HFFc6 (cell line): ENCODE measurements around the gene ARHGAP28. TPM values are rescaled to one million over a fixed set of nuclear protein-coding genes. Genes with fewer than 3 reads are reported as not detected.

Source experiments
- DNase-seq: peaks from one replicate; pipeline ENCODE4 v3.0.0-alpha.2; 2018
- H3K27ac Mint-ChIP-seq: 2 replicates; pipeline ENCODE4 v1.8.0; 2020; ENCODE audit warnings: mild to moderate bottlenecking, mixed read lengths
- H3K27me3 Mint-ChIP-seq: 2 replicates; pipeline ENCODE4 v1.8.0; 2021; ENCODE audit warnings: mild to moderate bottlenecking, moderate library complexity, mixed read lengths; ENCODE audit not compliant: insufficient read depth
- H3K36me3 Mint-ChIP-seq: 2 replicates; pipeline ENCODE4 v1.8.0; 2021; ENCODE audit warnings: low read depth, mixed read lengths
- H3K4me1 Mint-ChIP-seq: 2 replicates; pipeline ENCODE4 v1.8.0; 2020; ENCODE audit warnings: low read depth, mixed read lengths
- H3K4me3 Mint-ChIP-seq: 2 replicates; pipeline ENCODE4 v1.8.0; 2020; ENCODE audit warnings: mild to moderate bottlenecking, moderate library complexity, mixed read lengths
- H3K9me3 Mint-ChIP-seq: 2 replicates; pipeline ENCODE4 v1.8.0; 2020; ENCODE audit warnings: mild to moderate bottlenecking, mixed read lengths
- total RNA-seq, 6 experiments: library from RNA; stranded (reverse); fragmentation: NEBNext Ultra II Directional; extraction: Animal tissue kit (Norgen Biotek cat#: 25700); gene quantifications; 2 replicates in 1 of 6; 3 replicates in 5 of 6; pipeline ENCODE4 v1.2.3, GENCODE V29; 2021
- TF ChIP-seq, protein P1 (sequence below): fragments of 200-600 bp; sonication (generic); IDR thresholded peaks from 2 replicates; pipeline ENCODE4 v1.5.0; 2021; ENCODE audit warnings: antibody characterized with exemption, mild to moderate bottlenecking

The ARHGAP28 gene
- total RNA-seq, 6 experiments from 2014 or later, result 0.05 to 0.97 (median 0.39) TPM; not detected in 1

DNA sequence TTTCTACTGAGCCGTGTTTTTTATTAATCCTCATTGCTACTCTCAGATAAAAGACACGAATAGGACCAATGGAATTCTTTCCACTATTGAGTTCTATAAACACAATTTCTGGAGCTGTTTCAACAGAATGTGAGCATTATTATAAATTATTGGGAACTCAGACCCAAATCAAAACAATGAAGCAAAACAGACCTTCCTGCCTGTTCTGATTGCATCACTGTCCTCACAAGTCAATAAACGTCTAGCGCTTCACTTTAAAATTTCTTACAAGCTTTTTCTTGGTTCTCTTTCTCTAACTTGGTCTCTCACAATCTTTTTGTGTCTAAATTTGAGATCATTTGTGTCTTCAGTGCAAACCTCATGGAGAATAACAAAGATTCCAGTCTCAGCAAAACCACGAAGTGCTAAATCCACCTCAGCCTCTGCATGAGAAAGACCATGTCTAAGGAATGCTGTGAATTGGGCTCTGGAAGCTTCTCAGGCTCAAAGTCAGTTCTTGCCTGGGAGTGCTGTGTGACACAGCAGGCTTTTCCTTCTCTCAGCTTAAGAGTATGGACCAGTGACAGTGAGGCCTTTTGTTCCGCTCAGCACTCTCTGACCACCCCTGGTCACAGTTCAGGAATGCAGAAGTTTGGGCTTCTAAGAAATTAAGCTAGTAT is 22.8 kb downstream of the ARHGAP28 start:
- H3K27ac Mint-ChIP-seq, result peak overlapping the region; percentile 26; the same call in 1 of the 2 replicates

GRCh38 chr18:6755107-6755506 is 25.6 kb downstream of the ARHGAP28 start:
- H3K27ac Mint-ChIP-seq, result no peak overlapping the region
- TF ChIP-seq, protein P1, sequence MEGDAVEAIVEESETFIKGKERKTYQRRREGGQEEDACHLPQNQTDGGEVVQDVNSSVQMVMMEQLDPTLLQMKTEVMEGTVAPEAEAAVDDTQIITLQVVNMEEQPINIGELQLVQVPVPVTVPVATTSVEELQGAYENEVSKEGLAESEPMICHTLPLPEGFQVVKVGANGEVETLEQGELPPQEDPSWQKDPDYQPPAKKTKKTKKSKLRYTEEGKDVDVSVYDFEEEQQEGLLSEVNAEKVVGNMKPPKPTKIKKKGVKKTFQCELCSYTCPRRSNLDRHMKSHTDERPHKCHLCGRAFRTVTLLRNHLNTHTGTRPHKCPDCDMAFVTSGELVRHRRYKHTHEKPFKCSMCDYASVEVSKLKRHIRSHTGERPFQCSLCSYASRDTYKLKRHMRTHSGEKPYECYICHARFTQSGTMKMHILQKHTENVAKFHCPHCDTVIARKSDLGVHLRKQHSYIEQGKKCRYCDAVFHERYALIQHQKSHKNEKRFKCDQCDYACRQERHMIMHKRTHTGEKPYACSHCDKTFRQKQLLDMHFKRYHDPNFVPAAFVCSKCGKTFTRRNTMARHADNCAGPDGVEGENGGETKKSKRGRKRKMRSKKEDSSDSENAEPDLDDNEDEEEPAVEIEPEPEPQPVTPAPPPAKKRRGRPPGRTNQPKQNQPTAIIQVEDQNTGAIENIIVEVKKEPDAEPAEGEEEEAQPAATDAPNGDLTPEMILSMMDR, result no peak
- no peak overlapping the region for H3K4me3 Mint-ChIP-seq
- no peaks in the 10 kb centered on the region for H3K36me3 Mint-ChIP-seq
- peaks cover 4% of the 10 kb centered on the region for H3K9me3 Mint-ChIP-seq
- no peaks in the 10 kb centered on the region; the same call in 1 of the 2 replicates for H3K27me3 Mint-ChIP-seq
- no peak for DNase-seq
- no peaks in the 10 kb centered on the region; the same call in 1 of the 2 replicates for H3K4me1 Mint-ChIP-seq

More for the DNA sequence above, 22.8 kb downstream of the ARHGAP28 start:
- DNase-seq, result peak; percentile 4
- Mint-ChIP-seq H3K36me3 (no peaks in the 10 kb centered on the region), H3K27me3 (no peaks in the 10 kb centered on the region; the same call in none of the 2 replicates), H3K4me3 (no peak overlapping the region; the same call in 1 of the 2 replicates), H3K4me1 (no peaks in the 10 kb centered on the region; the same call in 1 of the 2 replicates), H3K9me3 (peaks cover 10% of the 10 kb centered on the region)
- TF ChIP-seq, protein P1, result no peak

- H3K27ac Mint-ChIP-seq, result no peak overlapping the region
- no peaks in the 10 kb centered on the region for H3K36me3 Mint-ChIP-seq
- peak; percentile 15 for DNase-seq
Observed at GRCh38 chr18:6757931-6758330, 28.4 kb downstream of the ARHGAP28 start.

GRCh38 chr18:6759579-6759978 is 30.1 kb downstream of the ARHGAP28 start:
- H3K36me3 Mint-ChIP-seq, result no peaks in the 10 kb centered on the region
- H3K4me3 Mint-ChIP-seq, result no peak overlapping the region
- H3K4me1 Mint-ChIP-seq, result no peaks in the 10 kb centered on the region
- H3K9me3 Mint-ChIP-seq, result peaks cover 7% of the 10 kb centered on the region; the same call in 1 of the 2 replicates
- H3K27me3 Mint-ChIP-seq, result no peaks in the 10 kb centered on the region; the same call in 1 of the 2 replicates
- no peak for DNase-seq
- TF ChIP-seq, protein P1, result no peak
- H3K27ac Mint-ChIP-seq, result no peak overlapping the region

More at GRCh38 chr18:6757931-6758330, 28.4 kb downstream of the ARHGAP28 start:
- Mint-ChIP-seq H3K4me1 (no peaks in the 10 kb centered on the region), H3K27me3 (no peaks in the 10 kb centered on the region; the same call in 1 of the 2 replicates), H3K9me3 (peaks cover 8% of the 10 kb centered on the region; the same call in 1 of the 2 replicates), H3K4me3 (no peak overlapping the region)
- TF ChIP-seq, protein P1, result no peak

DNA sequence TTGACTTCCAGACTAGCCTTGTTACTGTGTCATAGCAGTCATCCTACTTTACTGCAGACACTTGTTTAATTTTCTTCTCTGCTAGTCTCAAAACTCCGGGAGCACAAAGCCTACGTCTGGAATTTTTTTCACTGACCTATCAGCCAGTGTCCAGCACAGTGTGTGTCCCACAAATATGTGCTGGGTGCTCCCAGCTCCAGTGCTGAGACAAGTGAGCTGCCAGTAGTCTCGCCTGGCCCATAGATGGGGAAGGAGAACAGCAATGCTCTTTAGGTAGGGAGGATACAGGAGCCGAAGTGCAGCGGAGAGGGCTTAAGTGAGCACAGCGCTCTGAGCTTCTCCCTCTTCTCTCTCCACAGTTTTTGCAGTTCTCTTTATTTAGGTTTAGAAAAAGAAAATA is 34.0 kb downstream of the ARHGAP28 start:
- no peak overlapping the region for H3K27ac Mint-ChIP-seq
- H3K4me3 Mint-ChIP-seq, result no peak overlapping the region
- H3K4me1 Mint-ChIP-seq, result no peaks in the 10 kb centered on the region
- no peaks in the 10 kb centered on the region; the same call in 1 of the 2 replicates for H3K27me3 Mint-ChIP-seq
- H3K36me3 Mint-ChIP-seq, result peaks cover 5% of the 10 kb centered on the region; the same call in 1 of the 2 replicates
- H3K9me3 Mint-ChIP-seq, result peaks cover 24% of the 10 kb centered on the region
- TF ChIP-seq, protein P1, result no peak
- no peak for DNase-seq
